GM12878 (cell line): ENCODE measurements around the gene ZNF800. TPM values are rescaled to one million over a fixed set of nuclear protein-coding genes. Genes with fewer than 3 reads are reported as not detected.

Source experiments
- ATAC-seq: fragments of 200-7000 bp; cut with Tn5 transposase; 3 replicates; pipeline ENCODE4 v1.9.1; 2020; ENCODE audit warnings: mild to moderate bottlenecking, moderate library complexity
- BruUV-seq: library from RNA; stranded (reverse); fragments of 400-500 nt; replicated peaks from 2 replicates; lab custom pipeline; 2021; lab: Mats Ljungman, UMichigan
- CTCF ChIA-PET: fragments of 300-600 bp; sonication (Branson Sonifier 250); formaldehyde crosslinking; extraction: SDS; loops from one replicate; lab custom pipeline; 2021; ENCODE audit warnings: inconsistent platforms; lab: Yijun Ruan, JAX
- POLR2A ChIA-PET: fragments of 350-600 bp; formaldehyde crosslinking; extraction: SDS; loops from one replicate; lab custom pipeline; 2021; ENCODE audit warnings: inconsistent platforms; lab: Charles Lee
- RAD21 ChIA-PET: fragments of 300-600 bp; sonication (Branson Sonifier 250); formaldehyde crosslinking; loops from one replicate; lab custom pipeline; 2023; ENCODE audit warnings: antibody characterized with exemption; ENCODE audit not compliant: unreplicated experiment; lab: Charles Lee
- SMC1A ChIA-PET: fragments of 300-600 bp; sonication (Branson Sonifier 250); formaldehyde crosslinking; loops from one replicate; lab custom pipeline; 2023; ENCODE audit not compliant: unreplicated experiment, uncharacterized antibody; lab: Charles Lee
- DNase-seq: peaks from one replicate; pipeline ENCODE4 v3.0.0-alpha.2; 2011; ENCODE audit warnings: low read depth, low spot score
- FAIRE-seq: peaks from 3 replicates; lab custom pipeline; 2011; peaks lifted over from hg19 to GRCh38; lab: Jason Lieb, UNC
- H2AFZ ChIP-seq: 2 replicates; pipeline ENCODE4 v1.6.0; 2011; ENCODE audit warnings: low read depth, low read length, control low read depth; ENCODE audit not compliant: control insufficient read depth
- H3K27ac ChIP-seq: 2 replicates; pipeline ENCODE4 v1.5.1; 2011; ENCODE audit warnings: control low read depth; ENCODE audit not compliant: control insufficient read depth, insufficient read depth
- H3K27me3 ChIP-seq, 2 experiments: replicated peaks in 1 of 2; 2 replicates each; pipeline versions ENCODE4 v1.6.0 to v1.6.1; 2011; ENCODE audit warnings: low read length in 1 of 2; ENCODE audit not compliant: control insufficient read depth in 2 of 2, insufficient read depth in 2 of 2
- H3K36me3 ChIP-seq, 2 experiments: 2 replicates each; pipeline ENCODE4 v1.5.1; 2011; ENCODE audit warnings: low read length in 1 of 2; ENCODE audit not compliant: control insufficient read depth in 2 of 2, insufficient read depth in 2 of 2
- H3K4me1 ChIP-seq: 2 replicates; pipeline ENCODE4 v1.6.1; 2011; ENCODE audit warnings: mild to moderate bottlenecking, low read length, moderate library complexity, mixed read lengths; ENCODE audit not compliant: control insufficient read depth, insufficient read depth
- H3K4me2 ChIP-seq: 2 replicates; pipeline ENCODE4 v1.6.0; 2011; ENCODE audit warnings: control low read depth; ENCODE audit not compliant: control insufficient read depth, insufficient read depth
- H3K4me3 ChIP-seq: fragments of 200-600 bp; sonication (generic); 2 replicates; pipeline ENCODE4 v1.5.1; 2016
- H3K79me2 ChIP-seq: 2 replicates; pipeline ENCODE4 v1.6.0; 2011; ENCODE audit warnings: low read length; ENCODE audit not compliant: control insufficient read depth, insufficient read depth
- H3K9ac ChIP-seq: 2 replicates; pipeline ENCODE4 v1.8.0; 2011; ENCODE audit warnings: low read length, control low read depth, mixed read lengths; ENCODE audit not compliant: control insufficient read depth, insufficient read depth
- H3K9me3 ChIP-seq: replicated peaks from 3 replicates; pipeline ENCODE4 v1.5.1; 2011; ENCODE audit warnings: mild to moderate bottlenecking, low read length; ENCODE audit not compliant: control insufficient read depth, insufficient read depth
- H4K20me1 ChIP-seq: 2 replicates; pipeline ENCODE4 v1.6.0; 2011; ENCODE audit not compliant: control insufficient read depth, insufficient read depth
- CEBPB ChIP-seq, 2 experiments: fragments of 150-350 bp in 1 of 2; IDR thresholded peaks; 2 replicates each; pipeline ENCODE4 v1.6.1; 2012 to 2014; ENCODE audit warnings: low read depth in 2 of 2, low read length in 2 of 2, borderline replicate concordance in 1 of 2, inconsistent platforms in 1 of 2
- CUX1 ChIP-seq: IDR thresholded peaks from 2 replicates; pipeline ENCODE4 v1.6.1; 2012; ENCODE audit warnings: improper control_type of control experiment, low read depth, low read length; ENCODE audit not compliant: insufficient replicate concordance
- EZH2 ChIP-seq: IDR thresholded peaks from 2 replicates; pipeline ENCODE4 v1.6.1; 2012; ENCODE audit warnings: low read depth, mild to moderate bottlenecking, control low read depth, inconsistent platforms, low read length, borderline replicate concordance; ENCODE audit not compliant: control insufficient read depth
- HCFC1 ChIP-seq: fragments of 150-350 bp; IDR thresholded peaks from 2 replicates; pipeline ENCODE4 v1.6.1; 2014; ENCODE audit warnings: low read length
- HDAC2 ChIP-seq: fragments of 200-600 bp; sonication (generic); IDR thresholded peaks from 2 replicates; pipeline ENCODE4 v1.6.1; 2017
- IKZF2 ChIP-seq, 2 experiments: fragments of 450-650 bp; IDR thresholded peaks; 2 replicates each; pipeline ENCODE4 v1.6.1; 2017; ENCODE audit warnings: mild to moderate bottlenecking in 2 of 2, moderate library complexity in 2 of 2
- MLLT1 ChIP-seq: fragments of 450-650 bp; IDR thresholded peaks from 2 replicates; pipeline ENCODE4 v1.6.1; 2016; ENCODE audit warnings: mild to moderate bottlenecking
- NRF1 ChIP-seq: conservative IDR thresholded peaks from 2 replicates; pipeline ENCODE4 v1.6.1; 2011; ENCODE audit warnings: mild to moderate bottlenecking, low read depth, low read length, improper control_type of control experiment
- POLR2AphosphoS2 ChIP-seq: IDR thresholded peaks from 2 replicates; pipeline ENCODE4 v1.6.1; 2011; ENCODE audit warnings: low read depth, mild to moderate bottlenecking, low read length, improper control_type of control experiment, moderate library complexity
- RFX5 ChIP-seq: IDR thresholded peaks from 2 replicates; pipeline ENCODE4 v1.6.1; 2011; ENCODE audit warnings: low read depth, low read length, improper control_type of control experiment
- SIN3A ChIP-seq: IDR thresholded peaks from 2 replicates; pipeline ENCODE4 v1.6.1; 2012; ENCODE audit warnings: low read depth, low read length, improper control_type of control experiment
- SMAD1 ChIP-seq: fragments of 450-650 bp; IDR thresholded peaks from 2 replicates; pipeline ENCODE4 v1.6.1; 2018; ENCODE audit warnings: mild to moderate bottlenecking, low read depth; ENCODE audit not compliant: partially characterized antibody
- SMC3 ChIP-seq: IDR thresholded peaks from 2 replicates; pipeline ENCODE4 v1.6.1; 2011; ENCODE audit warnings: low read length, improper control_type of control experiment, borderline replicate concordance
- YBX1 ChIP-seq: fragments of 450-650 bp; IDR thresholded peaks from 2 replicates; pipeline ENCODE4 v1.6.1; 2016; ENCODE audit warnings: antibody characterized with exemption
- ZNF24 ChIP-seq: fragments of 450-650 bp; IDR thresholded peaks from 2 replicates; pipeline ENCODE4 v1.6.1; 2017; ENCODE audit warnings: antibody characterized with exemption, mild to moderate bottlenecking
- ZNF622 ChIP-seq: fragments of 450-650 bp; IDR thresholded peaks from 2 replicates; pipeline ENCODE4 v1.6.1; 2017; ENCODE audit warnings: mild to moderate bottlenecking, inconsistent platforms
- ZZZ3 ChIP-seq: IDR thresholded peaks from 2 replicates; pipeline ENCODE4 v1.6.1; 2011; ENCODE audit warnings: low read depth; ENCODE audit not compliant: control insufficient read depth, insufficient read length
- WGBS: methylation state at CpG from one replicate; pipeline ENCODE4 v1.1.6; 2016; ENCODE audit warnings: low lambda C conversion rate; ENCODE audit not compliant: insufficient replicate concordance, insufficient coverage; ENCODE audit errors: missing lambda C conversion rate; 5-methylcytosine and 5-hydroxymethylcytosine counted together
- in situ Hi-C: fragments of 300-500 bp; cut with MboI; formaldehyde crosslinking; loops from 9 replicates; pipeline ENCODE4 v1.14.3; 2018; ENCODE audit warnings: mixed read lengths
- intact Hi-C: fragments of 100-400 bp; cut with micrococcal nuclease; formaldehyde crosslinking; loops from one replicate; pipeline ENCODE4 v1.14.2; 2022; ENCODE audit not compliant: unreplicated experiment
- polyA plus RNA-seq, 11 experiments: library from polyadenylated mRNA; depleted of rRNA in 4 of 11; unstranded in 6 of 11; stranded (reverse) in 5 of 11; fragments of >200 nt; fragmentation: Nextera tagmentation in 4 of 11; fragmentation: Illumina TruSeq in 1 of 11; extraction: Ambion mirVana in 4 of 11; extraction: Trizol in 1 of 11; gene quantifications; 1 replicate in 1 of 11; 2 replicates in 10 of 11; pipeline versions ENCODE4 v1.2.1 to v1.2.3, GENCODE V29; 2011 to 2016; ENCODE audit warnings: inconsistent platforms in 2 of 11, missing spikeins in 2 of 11, low read depth in 1 of 11
- total RNA-seq, 4 experiments: library from RNA; depleted of rRNA in 3 of 4; stranded (reverse); fragments of >200 nt in 3 of 4; fragmentation: Illumina TruSeq in 1 of 4; extraction: Trizol in 1 of 4; gene quantifications; 2 replicates each; pipeline versions ENCODE4 v1.2.1 to v1.2.3, GENCODE V29; 2013 to 2021

The ZNF800 gene
- total and polyA plus RNA-seq, 10 of the 15 experiments (the other 5 are each of a cell fraction or from before 2014, with no cell fraction given) = 6.8 to 33.9 (median 23.8) TPM

GRCh38 chr7:127322351-127322750 lies 70.2 kb downstream of the ZNF800 start:
- ChIA-PET SMC1A (interaction anchor here (1.1 to 1.5 kb wide), 2 partner anchors 19 to 125 kb away, joined by 3 to 4 read pairs; no protein-coding TSS in a partner anchor), CTCF (interaction anchor here (1.5 kb wide), 2 partner anchors 15 to 126 kb away, joined by 3 to 6 read pairs; no protein-coding TSS in a partner anchor), RAD21 (no interaction called here), POLR2A (no interaction called here)
- H3K27me3 ChIP-seq = peaks cover 0 to 2% of the 10 kb centered on the region in 2 experiments; a peak in 2 of 4 replicates
- no peaks in the 10 kb centered on the region for H3K36me3 ChIP-seq
- no peak for ATAC-seq
- DNase-seq = no peak
- H2AFZ ChIP-seq = no peak overlapping the region
- H3K4me1 ChIP-seq = no peaks in the 10 kb centered on the region
- H4K20me1 ChIP-seq = no peaks in the 10 kb centered on the region
- H3K4me2 ChIP-seq = no peak overlapping the region
- 43% methylated on average over 5 of the region's 5 CpGs for WGBS
- H3K9me3 ChIP-seq = no peaks in the 10 kb centered on the region
- H3K79me2 ChIP-seq = no peaks in the 10 kb centered on the region
- no peak for TF ChIP-seq IKZF2 (IDR thresholded peaks at IDR 0.05)
- TF ChIP-seq NRF1 = no peak
- no peak for TF ChIP-seq EZH2
- no peak for TF ChIP-seq YBX1
- no peak for TF ChIP-seq HDAC2
- no peak for TF ChIP-seq MLLT1
- TF ChIP-seq ZNF622 = no peak
- no peak for TF ChIP-seq RFX5
- no peak for TF ChIP-seq CUX1
- TF ChIP-seq ZZZ3 = no peak
- no peak for TF ChIP-seq POLR2AphosphoS2
- no peak for TF ChIP-seq SIN3A
- no peak for TF ChIP-seq CEBPB (IDR thresholded peaks at IDR 0.05; ENCODE audit: borderline replicate concordance in 1 of 2, low read depth in 2 of 2, low read length in 2 of 2)
- no peak for TF ChIP-seq SMC3
- TF ChIP-seq SMAD1 = no peak
- no peak for TF ChIP-seq ZNF24
- no peak for TF ChIP-seq HCFC1
- no peak for FAIRE-seq
- H3K27ac ChIP-seq = no peak overlapping the region
- no TSS peak for BruUV-seq
- intact Hi-C loops (no loop called here), in situ Hi-C loops (no loop called here)
- H3K9ac ChIP-seq = no peak overlapping the region
- H3K4me3 ChIP-seq = no peak overlapping the region
